Measurements from ENCODE around the gene DEGS2. TPM values are rescaled to one million over a fixed set of nuclear protein-coding genes. Genes with fewer than 3 reads are reported as not detected.

Gene DEGS2
- total and polyA plus RNA-seq, 4 donors, result 3.6 to 7.4 (median 5.7) TPM

DNA sequence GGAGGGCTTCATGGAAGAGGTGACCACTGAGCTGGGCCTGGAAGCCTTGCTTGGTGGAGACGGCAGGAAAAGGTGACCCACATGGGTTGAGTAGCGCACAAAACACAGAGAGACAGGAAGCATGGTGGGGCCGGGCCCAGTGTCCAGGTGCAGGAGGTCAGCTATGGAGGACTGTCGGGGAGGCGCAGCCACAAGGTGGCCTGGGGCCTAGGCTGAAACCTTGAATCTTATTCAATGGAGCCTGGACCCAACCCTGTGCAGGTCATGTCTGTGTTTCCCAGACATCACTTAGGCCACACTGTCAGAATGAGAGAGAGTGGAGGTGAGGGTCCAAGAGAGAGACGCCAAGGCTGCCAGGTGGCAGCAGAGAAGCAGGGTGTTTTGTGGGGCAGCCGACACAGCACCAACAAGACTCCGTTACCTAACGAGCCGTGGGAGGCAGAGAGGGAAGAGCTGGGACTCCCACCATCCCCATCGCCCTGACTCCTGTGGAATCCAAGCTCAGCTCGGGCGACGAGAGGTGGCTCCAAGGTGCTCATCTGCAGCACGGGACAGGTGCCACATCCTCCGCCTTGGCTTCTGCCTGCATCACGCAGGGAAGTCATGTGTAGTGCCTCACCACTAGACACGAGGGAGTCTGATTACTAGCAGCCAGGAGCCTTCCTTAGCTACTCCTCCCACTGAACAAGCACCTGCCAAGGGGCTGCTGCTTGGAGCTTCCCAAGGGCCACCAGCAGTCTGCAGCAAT is 38.7 kb downstream of the DEGS2 start:
- no peaks in the 10 kb centered on the region for H3K9me3 ChIP-seq (ENCODE audit: control insufficient read depth in 4 of 4, insufficient read depth in 3 of 4, low read length in 3 of 4)

DNA sequence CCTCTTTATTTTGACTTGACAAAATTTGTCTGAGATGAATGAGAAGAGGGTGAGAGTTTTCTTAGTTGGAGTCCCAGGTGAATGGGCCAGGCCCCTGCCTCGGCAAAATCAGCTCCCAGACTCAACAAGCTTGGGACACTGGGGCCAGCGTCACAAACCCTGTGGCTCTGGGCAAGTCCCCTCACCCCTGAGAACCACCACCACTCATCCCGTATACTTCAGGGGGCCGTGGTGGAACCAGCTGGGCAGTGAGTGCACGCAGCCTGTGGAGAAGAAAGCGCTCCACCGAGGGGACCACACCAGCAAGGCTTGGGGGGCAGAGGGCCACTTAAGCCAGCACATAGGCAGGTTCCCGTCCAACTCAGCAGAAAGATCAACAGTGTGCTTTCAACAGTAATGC is 40.2 kb downstream of the DEGS2 start:
- DNase-seq (no peak), ATAC-seq (ENCODE audit: insufficient read depth, low FRiP score) (no peak)
- Histone ChIP-seq H3K9ac (ENCODE audit: insufficient read depth in 1 of 2, low read length in 2 of 2) (no peak overlapping the region), H3K4me3 (no peak overlapping the region), H3K36me3 (ENCODE audit: control insufficient read depth in 4 of 4, insufficient read depth in 4 of 4, low read length in 4 of 4) (peaks cover 0 to 14% (median 6%) of the 10 kb centered on the region in 4 donors), H3K27ac (ENCODE audit: low read depth in 1 of 2, low read length in 1 of 2) (no peak overlapping the region), H3K9me3 (ENCODE audit: control insufficient read depth in 4 of 4, insufficient read depth in 3 of 4, low read length in 3 of 4) (no peaks in the 10 kb centered on the region), H3K4me1 (ENCODE audit: control insufficient read depth in 5 of 5, insufficient read depth in 5 of 5, low read length in 5 of 5) (peaks cover 0 to 11% (median 1%) of the 10 kb centered on the region in 5 donors), H3K27me3 (ENCODE audit: control insufficient read depth in 3 of 3, insufficient read depth in 3 of 3, low read length in 2 of 3) (no peaks in the 10 kb centered on the region)
- TF ChIP-seq, protein P1, sequence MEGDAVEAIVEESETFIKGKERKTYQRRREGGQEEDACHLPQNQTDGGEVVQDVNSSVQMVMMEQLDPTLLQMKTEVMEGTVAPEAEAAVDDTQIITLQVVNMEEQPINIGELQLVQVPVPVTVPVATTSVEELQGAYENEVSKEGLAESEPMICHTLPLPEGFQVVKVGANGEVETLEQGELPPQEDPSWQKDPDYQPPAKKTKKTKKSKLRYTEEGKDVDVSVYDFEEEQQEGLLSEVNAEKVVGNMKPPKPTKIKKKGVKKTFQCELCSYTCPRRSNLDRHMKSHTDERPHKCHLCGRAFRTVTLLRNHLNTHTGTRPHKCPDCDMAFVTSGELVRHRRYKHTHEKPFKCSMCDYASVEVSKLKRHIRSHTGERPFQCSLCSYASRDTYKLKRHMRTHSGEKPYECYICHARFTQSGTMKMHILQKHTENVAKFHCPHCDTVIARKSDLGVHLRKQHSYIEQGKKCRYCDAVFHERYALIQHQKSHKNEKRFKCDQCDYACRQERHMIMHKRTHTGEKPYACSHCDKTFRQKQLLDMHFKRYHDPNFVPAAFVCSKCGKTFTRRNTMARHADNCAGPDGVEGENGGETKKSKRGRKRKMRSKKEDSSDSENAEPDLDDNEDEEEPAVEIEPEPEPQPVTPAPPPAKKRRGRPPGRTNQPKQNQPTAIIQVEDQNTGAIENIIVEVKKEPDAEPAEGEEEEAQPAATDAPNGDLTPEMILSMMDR (IDR thresholded peaks at IDR 0.05; ENCODE audit: control extremely low read depth, extremely low read depth), result no peak
- 90 to 94% methylated on average over 8 of the region's 8 CpGs for WGBS, 2 donors

More for the DNA sequence above, 38.7 kb downstream of the DEGS2 start:
- 93 to 96% methylated on average over 18 of the region's 18 CpGs for WGBS, 2 donors
- DNase-seq, result no peak
- no peak for ATAC-seq (ENCODE audit: insufficient read depth, low FRiP score)
- H3K36me3 ChIP-seq (ENCODE audit: control insufficient read depth in 4 of 4, insufficient read depth in 4 of 4, low read length in 4 of 4), result peaks cover 0 to 22% (median 13%) of the 10 kb centered on the region in 4 donors
- TF ChIP-seq, protein P1 (IDR thresholded peaks at IDR 0.05; ENCODE audit: control extremely low read depth, extremely low read depth), result no peak
- H3K4me1 ChIP-seq (ENCODE audit: control insufficient read depth in 5 of 5, insufficient read depth in 5 of 5, low read length in 5 of 5), result peaks cover 0 to 11% (median 1%) of the 10 kb centered on the region in 5 donors
- no peaks in the 10 kb centered on the region for H3K27me3 ChIP-seq (ENCODE audit: control insufficient read depth in 3 of 3, insufficient read depth in 3 of 3, low read length in 2 of 3)
- H3K4me3 ChIP-seq, result no peak overlapping the region
- no peak overlapping the region for H3K9ac ChIP-seq (ENCODE audit: insufficient read depth in 1 of 2, low read length in 2 of 2)
- no peak overlapping the region for H3K27ac ChIP-seq (ENCODE audit: low read depth in 1 of 2, low read length in 1 of 2)

DNA sequence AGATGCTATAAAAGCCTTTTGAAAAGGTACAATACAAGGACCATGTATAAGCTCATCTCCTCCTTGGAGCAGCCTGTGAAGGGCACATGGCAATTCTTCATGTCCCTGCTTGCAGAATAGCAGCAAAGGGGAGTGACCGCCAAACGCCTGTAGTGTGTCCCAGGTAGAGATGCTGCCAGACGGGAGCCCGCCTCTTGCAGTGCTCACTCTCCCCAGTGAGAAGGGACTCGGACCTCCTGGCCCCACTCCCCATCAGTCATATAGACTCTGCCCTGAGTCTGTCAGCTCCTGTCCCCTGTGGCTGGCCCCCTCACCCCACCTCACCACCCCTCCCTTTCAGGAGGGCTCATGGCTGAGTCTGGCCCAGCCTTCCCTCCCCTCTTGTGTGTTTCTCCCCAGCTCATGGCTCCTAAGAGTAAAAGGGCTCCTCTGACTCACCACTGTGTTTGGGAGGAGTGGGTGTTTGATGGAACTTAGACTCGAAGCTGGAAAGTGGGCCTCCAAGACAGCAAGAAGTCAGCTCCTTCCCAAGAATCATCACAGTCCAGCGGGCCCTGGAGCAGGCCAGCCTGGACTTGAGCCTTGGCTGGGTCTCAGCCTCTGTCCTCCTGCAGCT is 40.9 kb downstream of the DEGS2 start:
- WGBS, 2 donors, result 87 to 90% methylated on average over 7 of the region's 7 CpGs
- Histone ChIP-seq H3K36me3 (ENCODE audit: control insufficient read depth in 4 of 4, insufficient read depth in 4 of 4, low read length in 4 of 4) (peaks cover 0 to 12% (median 3%) of the 10 kb centered on the region in 4 donors), H3K9me3 (ENCODE audit: control insufficient read depth in 4 of 4, insufficient read depth in 3 of 4, low read length in 3 of 4) (no peaks in the 10 kb centered on the region), H3K27me3 (ENCODE audit: control insufficient read depth in 3 of 3, insufficient read depth in 3 of 3, low read length in 2 of 3) (no peaks in the 10 kb centered on the region), H3K4me3 (no peak overlapping the region), H3K27ac (ENCODE audit: low read depth in 1 of 2, low read length in 1 of 2) (no peak overlapping the region), H3K9ac (ENCODE audit: insufficient read depth in 1 of 2, low read length in 2 of 2) (no peak overlapping the region), H3K4me1 (ENCODE audit: control insufficient read depth in 5 of 5, insufficient read depth in 5 of 5, low read length in 5 of 5) (peaks cover 0 to 11% (median 1%) of the 10 kb centered on the region in 5 donors)
- no peak for ATAC-seq (ENCODE audit: insufficient read depth, low FRiP score)
- TF ChIP-seq, protein P1 (IDR thresholded peaks at IDR 0.05; ENCODE audit: control extremely low read depth, extremely low read depth), result no peak
- no peak for DNase-seq
